ENCODE measurements around the gene ZNF417.

- TF ChIP-seq SRSF3 (IDR thresholded peaks at IDR 0.05; ENCODE audit: insufficient read depth, low read length) (no peak), GMEB1 (CRISPR knock-in tag; IDR thresholded peaks at IDR 0.05) (no peak)
These were observed 9.0 kb downstream of the ZNF417 start for GRCh38 chr19:57907394-57907793.

All from K562 (cell line).